Fibroblast of lung (primary cell): ENCODE data around the gene TRAF7.

Source experiments
- CTCF ChIP-seq, 2 donors: IDR thresholded peaks in 1 of 2; conservative IDR thresholded peaks in 1 of 2; 1 replicate in 1 of 2; 2 replicates in 1 of 2; pipeline ENCODE4 v1.5.1; 2011 to 2012; ENCODE audit warnings: low read length in 2 of 2, control low read depth in 1 of 2, inconsistent platforms in 1 of 2, low read depth in 1 of 2, mild to moderate bottlenecking in 1 of 2
- EZH2 ChIP-seq: IDR thresholded peaks from 2 replicates; pipeline ENCODE4 v1.5.1; 2012; ENCODE audit warnings: low read length, control low read depth, mild to moderate bottlenecking; ENCODE audit errors: missing control alignments

- TF ChIP-seq CTCF (conservative IDR thresholded peaks at IDR 0.05 in 1 of 2, IDR thresholded peaks at IDR 0.05 in 1 of 2; ENCODE audit: low read depth in 1 of 2, low read length in 2 of 2) (no peak), EZH2 (no peak)
These were observed 15.2 kb downstream of the TRAF7 start for GRCh38 chr16:2170587-2171435.
